ENCODE measurements around the gene ZSCAN31. TPM values are rescaled to one million over a fixed set of nuclear protein-coding genes. Genes with fewer than 3 reads are reported as not detected.

The ZSCAN31 gene
- polyA plus RNA-seq, 3 donors, result 0.25 to 0.35 TPM; not detected in 1

- H3K4me3 Mint-ChIP-seq, result peak overlapping the region; percentile 95 to 99
- H3K36me3 Mint-ChIP-seq, result peaks cover 5 to 10% of the 10 kb centered on the region in 2 donors
- H3K27ac Mint-ChIP-seq, result peak overlapping the region; percentile 92 to 98 (median 95)
- intact Hi-C loops (cut with micrococcal nuclease), result loop anchor here in 1 of 2 donors (10.0 kb wide), 1 partner anchor 210 kb away; the partner anchor contains the start of gene ZKSCAN8
- Histone ChIP-seq H3K36me3 (replicated peaks in 1 of 2; ENCODE audit: control insufficient read depth in 1 of 2, insufficient read depth in 2 of 2, low read length in 2 of 2) (no peaks in the 10 kb centered on the region), H3K79me2 (ENCODE audit: insufficient read depth, low read length) (peaks cover 39% of the 10 kb centered on the region), H3K4me3 (replicated peaks in 1 of 3; ENCODE audit: low read depth in 2 of 3, low read length in 3 of 3) (peak overlapping the region in 2 of 3 experiments; percentile 98), H2AFZ (ENCODE audit: insufficient read depth, low read depth, low read length, poor library complexity, severe bottlenecking) (peak overlapping the region; percentile 96), H3K27me3 (ENCODE audit: control insufficient read depth in 2 of 2, insufficient read depth in 2 of 2, low read length in 2 of 2) (no peaks in the 10 kb centered on the region), H3K9me3 (replicated peaks in 1 of 2; ENCODE audit: control insufficient read depth in 1 of 2, insufficient read depth in 1 of 2, low read length in 2 of 2) (no peaks in the 10 kb centered on the region), H3K4me1 (ENCODE audit: control insufficient read depth in 1 of 2, insufficient read depth in 2 of 2, low read length in 2 of 2) (peaks cover 27 to 35% of the 10 kb centered on the region in 2 donors), H3K9ac (ENCODE audit: insufficient read depth, low read length, poor library complexity, severe bottlenecking) (peak overlapping the region; percentile 69), H3K27ac (ENCODE audit: low read depth in 1 of 2, low read length in 2 of 2) (peak overlapping the region; percentile 58 to 92), H3K4me2 (replicated peaks; ENCODE audit: extremely low read depth, low read length, poor library complexity, severe bottlenecking) (peak overlapping the region; percentile 88), H4K20me1 (ENCODE audit: insufficient read depth, low read length) (no peaks in the 10 kb centered on the region)
- H3K27me3 Mint-ChIP-seq (ENCODE audit: low read depth in 3 of 3), result peaks cover 0 to 1% (median 0%) of the 10 kb centered on the region in 3 donors
- WGBS (ENCODE audit: insufficient coverage), result 87% methylated on average over 10 of the region's 10 CpGs
- TF ChIP-seq CTCF (IDR thresholded peaks at IDR 0.05), result no peak
- DNase-seq, result no peak
- H3K4me1 Mint-ChIP-seq, result peaks cover 38% of the 10 kb centered on the region
- H3K9me3 Mint-ChIP-seq, result no peaks in the 10 kb centered on the region
Measured at GRCh38 chr6:28354688-28355554, 19.0 kb upstream of the ZSCAN31 start.

DNA sequence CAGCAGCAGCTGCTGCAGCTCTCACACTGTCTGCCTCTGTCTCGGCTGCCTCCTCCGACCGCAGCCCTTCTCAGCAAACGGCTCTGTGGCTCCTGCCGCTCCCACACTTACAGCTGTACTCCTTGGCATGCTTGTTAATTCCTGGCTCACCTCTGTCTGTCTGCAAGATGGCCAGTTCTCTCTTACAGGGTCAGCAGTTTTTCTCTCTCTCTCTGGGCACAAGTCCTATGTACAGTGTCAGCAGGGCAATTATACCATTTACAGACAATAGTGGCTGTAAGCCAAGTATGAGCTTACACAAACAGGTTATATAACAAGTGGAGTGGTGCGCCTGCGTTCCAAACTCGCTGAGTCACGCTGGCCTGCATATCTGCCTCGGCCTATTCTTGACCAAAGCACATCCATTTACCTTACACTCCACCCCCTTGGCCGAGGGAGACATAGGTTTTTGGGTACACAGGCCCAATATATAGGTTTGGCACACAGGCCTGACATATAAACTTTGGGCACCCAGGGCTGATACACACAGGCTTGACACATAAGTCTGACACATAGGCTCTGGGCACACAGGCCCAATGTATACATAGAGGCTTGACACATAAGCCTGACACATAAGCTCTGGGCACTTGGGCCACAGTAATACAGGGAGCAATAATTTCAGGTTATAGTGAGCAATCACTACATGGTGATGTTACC, 18.2 kb upstream of the ZSCAN31 start:
- DNase-seq, result no peak
- no peak overlapping the region for H3K4me3 ChIP-seq (replicated peaks in 1 of 3; ENCODE audit: low read depth in 2 of 3, low read length in 3 of 3)
- H3K4me1 ChIP-seq (ENCODE audit: control insufficient read depth in 1 of 2, insufficient read depth in 2 of 2, low read length in 2 of 2), result peaks cover 29 to 40% of the 10 kb centered on the region in 2 donors
- no peaks in the 10 kb centered on the region for H3K27me3 ChIP-seq (ENCODE audit: control insufficient read depth in 2 of 2, insufficient read depth in 2 of 2, low read length in 2 of 2)
- no peaks in the 10 kb centered on the region for H3K9me3 Mint-ChIP-seq
- WGBS (ENCODE audit: insufficient coverage), result 78% methylated on average over 10 of the region's 11 CpGs
- H3K36me3 Mint-ChIP-seq, result peaks cover 0 to 3% of the 10 kb centered on the region in 2 donors
- H3K27ac Mint-ChIP-seq, result no peak overlapping the region
- H3K79me2 ChIP-seq (ENCODE audit: insufficient read depth, low read length), result peaks cover 43% of the 10 kb centered on the region
- no peaks in the 10 kb centered on the region for H3K36me3 ChIP-seq (replicated peaks in 1 of 2; ENCODE audit: control insufficient read depth in 1 of 2, insufficient read depth in 2 of 2, low read length in 2 of 2)
- no peak overlapping the region for H3K4me3 Mint-ChIP-seq
- no peak overlapping the region for H3K27ac ChIP-seq (ENCODE audit: low read depth in 1 of 2, low read length in 2 of 2)
- no peak overlapping the region for H3K4me2 ChIP-seq (replicated peaks; ENCODE audit: extremely low read depth, low read length, poor library complexity, severe bottlenecking)
- TF ChIP-seq CTCF (IDR thresholded peaks at IDR 0.05), result no peak
- peaks cover 39% of the 10 kb centered on the region for H3K4me1 Mint-ChIP-seq
- H4K20me1 ChIP-seq (ENCODE audit: insufficient read depth, low read length), result no peaks in the 10 kb centered on the region
- H3K9ac ChIP-seq (ENCODE audit: insufficient read depth, low read length, poor library complexity, severe bottlenecking), result no peak overlapping the region
- peaks cover 0 to 4% (median 0%) of the 10 kb centered on the region in 3 donors for H3K27me3 Mint-ChIP-seq (ENCODE audit: low read depth in 3 of 3)
- H2AFZ ChIP-seq (ENCODE audit: insufficient read depth, low read depth, low read length, poor library complexity, severe bottlenecking), result no peak overlapping the region
- no peaks in the 10 kb centered on the region for H3K9me3 ChIP-seq (replicated peaks in 1 of 2; ENCODE audit: control insufficient read depth in 1 of 2, insufficient read depth in 1 of 2, low read length in 2 of 2)
- intact Hi-C loops (cut with micrococcal nuclease), result loop anchor here in 1 of 2 donors (10.0 kb wide), 1 partner anchor 209 kb away; the partner anchor contains the start of gene ZKSCAN8
